Muscle of leg (tissue), 11 donors: ENCODE results near the gene TECPR1. TPM values are rescaled to one million over a fixed set of nuclear protein-coding genes. Genes with fewer than 3 reads are reported as not detected.

Experiments used
- DNase-seq: peaks from one replicate; pipeline ENCODE4 v3.0.0; 2013
- H3K27ac ChIP-seq: one replicate; pipeline ENCODE4 v1.5.1; 2013; ENCODE audit warnings: mild to moderate bottlenecking, low read length, control low read depth
- H3K27me3 ChIP-seq: one replicate; pipeline ENCODE4 v1.6.1; 2013; ENCODE audit warnings: low read length; ENCODE audit not compliant: control insufficient read depth, insufficient read depth
- H3K36me3 ChIP-seq: one replicate; pipeline ENCODE4 v1.6.1; 2013; ENCODE audit warnings: low read length; ENCODE audit not compliant: control insufficient read depth, insufficient read depth
- H3K4me1 ChIP-seq: one replicate; pipeline ENCODE4 v1.6.1; 2013; ENCODE audit warnings: low read length; ENCODE audit not compliant: control insufficient read depth, insufficient read depth
- H3K4me3 ChIP-seq: one replicate; pipeline ENCODE4 v1.5.1; 2013; ENCODE audit warnings: low read length, control low read depth
- H3K9me3 ChIP-seq: replicated peaks from 2 replicates; pipeline ENCODE4 v1.6.1; 2013; ENCODE audit warnings: low read depth, low read length; ENCODE audit not compliant: control insufficient read depth
- WGBS: methylation state at CpG from one replicate; pipeline ENCODE4 v1.1.5; 2013; ENCODE audit warnings: missing lambda C conversion rate; ENCODE audit not compliant: insufficient coverage; 5-methylcytosine and 5-hydroxymethylcytosine counted together
- polyA plus RNA-seq, 8 donors: library from polyadenylated mRNA; unstranded; fragments of 120-200 nt; gene quantifications; one replicate each; pipeline versions ENCODE4 v1.2.1 to v1.2.3, GENCODE V29; 2013; ENCODE audit warnings: inconsistent platforms in 1 of 8, low replicate concordance in 1 of 8; ENCODE audit not compliant: insufficient read length in 8 of 8, insufficient read depth in 1 of 8
- total RNA-seq: library from RNA; stranded (reverse); fragments of 120-200 nt; gene quantifications from one replicate; pipeline ENCODE4 v1.2.4, GENCODE V29; 2013

TECPR1 gene
- total and polyA plus RNA-seq, 9 donors: 14.4 to 26.5 (median 17.2) TPM

- DNase-seq: peak; percentile 23
- H3K27ac ChIP-seq: peak overlapping the region; percentile 85
- 80% methylated on average over 2 of the region's 3 CpGs for WGBS
- H3K4me1 ChIP-seq: peaks cover 15% of the 10 kb centered on the region
- H3K27me3 ChIP-seq: no peaks in the 10 kb centered on the region
- no peaks in the 10 kb centered on the region for H3K9me3 ChIP-seq
- no peak overlapping the region for H3K4me3 ChIP-seq
- peaks cover 7% of the 10 kb centered on the region for H3K36me3 ChIP-seq
Observed at GRCh38 chr7:98250789-98251188, 1.2 kb downstream of the TECPR1 start.

GRCh38 chr7:98249106-98249505 is 2.9 kb downstream of the TECPR1 start:
- peak; percentile 26 for DNase-seq
- H3K27ac ChIP-seq: no peak overlapping the region
- H3K4me1 ChIP-seq: peaks cover 15% of the 10 kb centered on the region
- peaks cover 16% of the 10 kb centered on the region for H3K36me3 ChIP-seq
- H3K9me3 ChIP-seq: no peaks in the 10 kb centered on the region
- H3K27me3 ChIP-seq: no peaks in the 10 kb centered on the region
- WGBS: 84% methylated on average over 2 of the region's 6 CpGs
- H3K4me3 ChIP-seq: no peak overlapping the region

GRCh38 chr7:98248156-98248555 is 3.9 kb downstream of the TECPR1 start:
- no peak for DNase-seq
- WGBS: 91% methylated on average over 12 of the region's 12 CpGs
- Histone ChIP-seq H3K9me3 (no peaks in the 10 kb centered on the region), H3K27ac (no peak overlapping the region), H3K27me3 (no peaks in the 10 kb centered on the region), H3K36me3 (peaks cover 24% of the 10 kb centered on the region), H3K4me1 (peaks cover 15% of the 10 kb centered on the region), H3K4me3 (no peak overlapping the region)

- H3K36me3 ChIP-seq: peaks cover 43% of the 10 kb centered on the region
- no peak for DNase-seq
- H3K4me1 ChIP-seq: no peaks in the 10 kb centered on the region
- H3K4me3 ChIP-seq: no peak overlapping the region
- no peaks in the 10 kb centered on the region for H3K27me3 ChIP-seq
- no peaks in the 10 kb centered on the region for H3K9me3 ChIP-seq
- no peak overlapping the region for H3K27ac ChIP-seq
- 91% methylated on average over 14 of the region's 14 CpGs for WGBS
Observed at GRCh38 chr7:98244871-98245270, 7.2 kb downstream of the TECPR1 start.

GRCh38 chr7:98242934-98243333 is 9.1 kb downstream of the TECPR1 start:
- no peak for DNase-seq
- peaks cover 58% of the 10 kb centered on the region for H3K36me3 ChIP-seq
- H3K4me1 ChIP-seq: no peaks in the 10 kb centered on the region
- H3K9me3 ChIP-seq: no peaks in the 10 kb centered on the region
- no peak overlapping the region for H3K4me3 ChIP-seq
- H3K27me3 ChIP-seq: no peaks in the 10 kb centered on the region
- 89% methylated on average over 4 of the region's 4 CpGs for WGBS
- H3K27ac ChIP-seq: no peak overlapping the region

- H3K36me3 ChIP-seq: peaks cover 61% of the 10 kb centered on the region
- no peaks in the 10 kb centered on the region for H3K9me3 ChIP-seq
- H3K27ac ChIP-seq: no peak overlapping the region
- no peak overlapping the region for H3K4me3 ChIP-seq
- DNase-seq: no peak
- 90% methylated on average over 1 of the region's 1 CpG for WGBS
- H3K4me1 ChIP-seq: no peaks in the 10 kb centered on the region
- H3K27me3 ChIP-seq: no peaks in the 10 kb centered on the region
Observed at GRCh38 chr7:98242342-98242741, 9.7 kb downstream of the TECPR1 start.

- peaks cover 59% of the 10 kb centered on the region for H3K36me3 ChIP-seq
- no peak overlapping the region for H3K4me3 ChIP-seq
- H3K4me1 ChIP-seq: no peaks in the 10 kb centered on the region
- no peak for DNase-seq
- H3K27me3 ChIP-seq: no peaks in the 10 kb centered on the region
- no peak overlapping the region for H3K27ac ChIP-seq
- H3K9me3 ChIP-seq: no peaks in the 10 kb centered on the region
- WGBS: 81% methylated on average over 15 of the region's 16 CpGs
Observed at GRCh38 chr7:98241674-98242241, 10.3 kb downstream of the TECPR1 start.

GRCh38 chr7:98240961-98241673 is 10.9 kb downstream of the TECPR1 start:
- no peaks in the 10 kb centered on the region for H3K27me3 ChIP-seq
- peaks cover 64% of the 10 kb centered on the region for H3K36me3 ChIP-seq
- no peaks in the 10 kb centered on the region for H3K9me3 ChIP-seq
- no peak overlapping the region for H3K4me3 ChIP-seq
- peak; percentile 19 for DNase-seq
- WGBS: 56% methylated on average over 13 of the region's 19 CpGs
- H3K4me1 ChIP-seq: no peaks in the 10 kb centered on the region
- H3K27ac ChIP-seq: no peak overlapping the region

- H3K36me3 ChIP-seq: peaks cover 51% of the 10 kb centered on the region
- 95% methylated on average over 7 of the region's 9 CpGs for WGBS
- H3K27me3 ChIP-seq: no peaks in the 10 kb centered on the region
- no peak overlapping the region for H3K4me3 ChIP-seq
- no peaks in the 10 kb centered on the region for H3K4me1 ChIP-seq
- DNase-seq: no peak
- H3K9me3 ChIP-seq: no peaks in the 10 kb centered on the region
- H3K27ac ChIP-seq: no peak overlapping the region
Observed at GRCh38 chr7:98238976-98239375, 13.1 kb downstream of the TECPR1 start.

GRCh38 chr7:98238076-98238475 is 14.0 kb downstream of the TECPR1 start:
- H3K27me3 ChIP-seq: no peaks in the 10 kb centered on the region
- DNase-seq: no peak
- no peak overlapping the region for H3K4me3 ChIP-seq
- no peaks in the 10 kb centered on the region for H3K4me1 ChIP-seq
- 89% methylated on average over 4 of the region's 4 CpGs for WGBS
- no peaks in the 10 kb centered on the region for H3K9me3 ChIP-seq
- peaks cover 51% of the 10 kb centered on the region for H3K36me3 ChIP-seq
- H3K27ac ChIP-seq: no peak overlapping the region
